WTC11 (cell line): ENCODE measurements around the gene RNASET2. TPM values are rescaled to one million over a fixed set of nuclear protein-coding genes. Genes with fewer than 3 reads are reported as not detected.

Experiments
- ATAC-seq: fragments of 200-7000 bp; cut with Tn5 transposase; 2 replicates; pipeline ENCODE4 v1.10.0; 2021; ENCODE audit warnings: mild to moderate bottlenecking, moderate library complexity
- CTCF ChIA-PET: fragments of 300-600 bp; sonication (Branson Sonifier 250); formaldehyde crosslinking; loops from one replicate; lab custom pipeline; 2021; ENCODE audit warnings: antibody characterized with exemption; lab: Charles Lee
- POLR2A ChIA-PET: fragments of 350-600 bp; sonication (Branson Sonifier 250); formaldehyde crosslinking; loops from one replicate; lab custom pipeline; 2021; ENCODE audit warnings: antibody characterized with exemption; lab: Charles Lee
- DNase-seq: peaks from one replicate; pipeline ENCODE4 v3.0.0; 2021; ENCODE audit warnings: low spot score
- H3K27ac Mint-ChIP-seq: 2 replicates; pipeline ENCODE4 v1.8.0; 2021; ENCODE audit warnings: mixed read lengths
- H3K27me3 Mint-ChIP-seq: 2 replicates; pipeline ENCODE4 v1.8.0; 2021; ENCODE audit warnings: low read depth, mild to moderate bottlenecking, moderate library complexity, mixed read lengths
- H3K36me3 Mint-ChIP-seq: 2 replicates; pipeline ENCODE4 v1.8.0; 2021; ENCODE audit warnings: mixed read lengths
- H3K4me1 Mint-ChIP-seq: 2 replicates; pipeline ENCODE4 v1.8.0; 2022; ENCODE audit warnings: mixed read lengths
- H3K4me3 Mint-ChIP-seq: 2 replicates; pipeline ENCODE4 v1.8.0; 2021; ENCODE audit warnings: mild to moderate bottlenecking, moderate library complexity, mixed read lengths
- H3K9me3 Mint-ChIP-seq: 2 replicates; pipeline ENCODE4 v1.8.0; 2021; ENCODE audit warnings: mixed read lengths
- ELF4 ChIP-seq: sonication (generic); formaldehyde crosslinking; IDR thresholded peaks from 2 replicates; pipeline ENCODE4 v1.8.1; 2022; ENCODE audit warnings: low read depth, mild to moderate bottlenecking, moderate library complexity, missing genetic modification reagents
- FOXJ3 ChIP-seq: sonication (generic); formaldehyde crosslinking; IDR thresholded peaks from 2 replicates; pipeline ENCODE4 v1.9.0; 2021; ENCODE audit warnings: missing genetic modification reagents, mild to moderate bottlenecking, borderline replicate concordance
- FOXK1 ChIP-seq: sonication (generic); formaldehyde crosslinking; IDR thresholded peaks from 2 replicates; pipeline ENCODE4 v1.8.0; 2022; ENCODE audit warnings: mild to moderate bottlenecking, moderate library complexity, missing genetic modification reagents
- FOXP1 ChIP-seq: sonication (generic); formaldehyde crosslinking; IDR thresholded peaks from 2 replicates; pipeline ENCODE4 v1.8.0; 2022; ENCODE audit warnings: missing genetic modification reagents, mild to moderate bottlenecking, moderate library complexity, borderline replicate concordance
- GRHL2 ChIP-seq: fragments of 250-450 bp; sonication (Bioruptor Pico); IDR thresholded peaks from 2 replicates; pipeline ENCODE4 v1.8.0; 2022; ENCODE audit warnings: mild to moderate bottlenecking, moderate library complexity; ENCODE audit not compliant: insufficient replicate concordance, severe bottlenecking
- HMGA2 ChIP-seq: fragments of 250-450 bp; sonication (Bioruptor Pico); IDR thresholded peaks from 2 replicates; pipeline ENCODE4 v1.4.0; 2021; ENCODE audit warnings: mild to moderate bottlenecking, moderate library complexity
- JUN ChIP-seq: sonication (generic); formaldehyde crosslinking; IDR thresholded peaks from 2 replicates; pipeline ENCODE4 v1.8.0; 2023; ENCODE audit warnings: mild to moderate bottlenecking, missing genetic modification reagents
- KAT7 ChIP-seq: sonication (generic); formaldehyde crosslinking; IDR thresholded peaks from 2 replicates; pipeline ENCODE4 v1.8.1; 2023; ENCODE audit warnings: missing genetic modification reagents, mild to moderate bottlenecking, borderline replicate concordance
- NFATC4 ChIP-seq: fragments of 250-450 bp; sonication (Bioruptor Pico); IDR thresholded peaks from 2 replicates; pipeline ENCODE4 v1.9.0; 2021; ENCODE audit warnings: mild to moderate bottlenecking
- PRRX2 ChIP-seq: fragments of 250-450 bp; sonication (Bioruptor Pico); IDR thresholded peaks from 2 replicates; pipeline ENCODE4 v1.8.0; 2021; ENCODE audit warnings: mild to moderate bottlenecking
- TCF7 ChIP-seq: sonication (generic); formaldehyde crosslinking; IDR thresholded peaks from 2 replicates; pipeline ENCODE4 v1.8.0; 2022; ENCODE audit warnings: mild to moderate bottlenecking, low read depth, missing genetic modification reagents, moderate library complexity
- TEAD1 ChIP-seq: sonication (generic); formaldehyde crosslinking; IDR thresholded peaks from 2 replicates; pipeline ENCODE4 v1.8.0; 2022; ENCODE audit warnings: mild to moderate bottlenecking, missing genetic modification reagents
- ZNF416 ChIP-seq: fragments of 250-450 bp; sonication (Bioruptor Pico); IDR thresholded peaks from 2 replicates; pipeline ENCODE4 v1.9.0; 2021; ENCODE audit warnings: mild to moderate bottlenecking, inconsistent platforms
- total RNA-seq: library from RNA; stranded (reverse); gene quantifications from 3 replicates; pipeline ENCODE4 v1.2.3, GENCODE V29; 2021
- TF ChIP-seq, protein P1 (sequence below): sonication (generic); formaldehyde crosslinking; IDR thresholded peaks from 2 replicates; pipeline ENCODE4 v1.8.0; 2022; ENCODE audit warnings: missing genetic modification reagents
- TF ChIP-seq, protein P2 (sequence below): sonication (generic); formaldehyde crosslinking; IDR thresholded peaks from 2 replicates; pipeline ENCODE4 v1.8.0; 2023; ENCODE audit warnings: mild to moderate bottlenecking, missing genetic modification reagents
- TF ChIP-seq, protein P3 (sequence below): fragments of 250-450 bp; sonication (Bioruptor Pico); IDR thresholded peaks from 2 replicates; pipeline ENCODE4 v1.9.0; 2021; ENCODE audit warnings: mild to moderate bottlenecking, borderline replicate concordance
- TF ChIP-seq, protein P4 (sequence below): sonication (generic); formaldehyde crosslinking; IDR thresholded peaks from 2 replicates; pipeline ENCODE4 v1.8.0; 2022; ENCODE audit warnings: mild to moderate bottlenecking, missing genetic modification reagents
- TF ChIP-seq, protein P5 (sequence below): sonication (generic); formaldehyde crosslinking; IDR thresholded peaks from 2 replicates; pipeline ENCODE4 v1.8.1; 2022; ENCODE audit warnings: mild to moderate bottlenecking, moderate library complexity, missing genetic modification reagents
- TF ChIP-seq, protein P6 (sequence below): sonication (generic); formaldehyde crosslinking; IDR thresholded peaks from 2 replicates; pipeline ENCODE4 v1.8.1; 2023; ENCODE audit warnings: mild to moderate bottlenecking, moderate library complexity, missing genetic modification reagents

RNASET2 gene
- total RNA-seq, 1 experiment from 2014 or later: 35.6 TPM

DNA sequence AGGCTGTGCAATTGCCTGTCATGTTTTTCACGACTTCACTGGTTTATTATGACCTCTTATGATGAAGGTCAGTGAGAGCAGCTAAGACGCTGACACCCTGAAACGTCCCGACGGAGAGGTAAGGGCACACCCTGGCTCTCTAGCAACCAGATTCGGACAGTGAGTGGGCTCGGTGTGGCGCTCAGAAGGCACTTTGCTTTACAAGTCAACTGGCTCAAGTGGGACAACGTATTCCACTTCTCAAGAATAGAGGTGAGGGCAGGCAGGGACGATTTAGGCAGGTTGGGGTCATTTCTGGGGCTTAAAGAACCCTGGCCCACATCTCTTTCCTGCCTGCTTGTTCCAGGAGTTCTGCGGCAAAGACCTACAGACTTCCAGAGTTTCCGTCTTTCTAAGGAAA is 18.2 kb downstream of the RNASET2 start:
- CTCF ChIA-PET: interaction anchor here (0.6 to 1.7 kb wide), 4 partner anchors 33 to 204 kb away, joined by 3 read pairs; no protein-coding TSS in a partner anchor
- no peak for TF ChIP-seq FOXJ3 (CRISPR knock-in tag)
- TF ChIP-seq, protein P1, sequence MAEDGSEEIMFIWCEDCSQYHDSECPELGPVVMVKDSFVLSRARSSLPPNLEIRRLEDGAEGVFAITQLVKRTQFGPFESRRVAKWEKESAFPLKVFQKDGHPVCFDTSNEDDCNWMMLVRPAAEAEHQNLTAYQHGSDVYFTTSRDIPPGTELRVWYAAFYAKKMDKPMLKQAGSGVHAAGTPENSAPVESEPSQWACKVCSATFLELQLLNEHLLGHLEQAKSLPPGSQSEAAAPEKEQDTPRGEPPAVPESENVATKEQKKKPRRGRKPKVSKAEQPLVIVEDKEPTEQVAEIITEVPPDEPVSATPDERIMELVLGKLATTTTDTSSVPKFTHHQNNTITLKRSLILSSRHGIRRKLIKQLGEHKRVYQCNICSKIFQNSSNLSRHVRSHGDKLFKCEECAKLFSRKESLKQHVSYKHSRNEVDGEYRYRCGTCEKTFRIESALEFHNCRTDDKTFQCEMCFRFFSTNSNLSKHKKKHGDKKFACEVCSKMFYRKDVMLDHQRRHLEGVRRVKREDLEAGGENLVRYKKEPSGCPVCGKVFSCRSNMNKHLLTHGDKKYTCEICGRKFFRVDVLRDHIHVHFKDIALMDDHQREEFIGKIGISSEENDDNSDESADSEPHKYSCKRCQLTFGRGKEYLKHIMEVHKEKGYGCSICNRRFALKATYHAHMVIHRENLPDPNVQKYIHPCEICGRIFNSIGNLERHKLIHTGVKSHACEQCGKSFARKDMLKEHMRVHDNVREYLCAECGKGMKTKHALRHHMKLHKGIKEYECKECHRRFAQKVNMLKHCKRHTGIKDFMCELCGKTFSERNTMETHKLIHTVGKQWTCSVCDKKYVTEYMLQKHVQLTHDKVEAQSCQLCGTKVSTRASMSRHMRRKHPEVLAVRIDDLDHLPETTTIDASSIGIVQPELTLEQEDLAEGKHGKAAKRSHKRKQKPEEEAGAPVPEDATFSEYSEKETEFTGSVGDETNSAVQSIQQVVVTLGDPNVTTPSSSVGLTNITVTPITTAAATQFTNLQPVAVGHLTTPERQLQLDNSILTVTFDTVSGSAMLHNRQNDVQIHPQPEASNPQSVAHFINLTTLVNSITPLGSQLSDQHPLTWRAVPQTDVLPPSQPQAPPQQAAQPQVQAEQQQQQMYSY (CRISPR knock-in tag): no peak
- TF ChIP-seq GRHL2 (CRISPR knock-in tag): no peak
- no peak for TF ChIP-seq PRRX2 (CRISPR knock-in tag)
- no peak for TF ChIP-seq FOXK1
- TF ChIP-seq ZNF416: no peak
- no peak for TF ChIP-seq FOXP1
- TF ChIP-seq TCF7 (CRISPR knock-in tag): no peak
- no peak for TF ChIP-seq HMGA2
- no peak for TF ChIP-seq KAT7 (CRISPR knock-in tag)
- TF ChIP-seq NFATC4 (CRISPR knock-in tag): no peak
- TF ChIP-seq, protein P2, sequence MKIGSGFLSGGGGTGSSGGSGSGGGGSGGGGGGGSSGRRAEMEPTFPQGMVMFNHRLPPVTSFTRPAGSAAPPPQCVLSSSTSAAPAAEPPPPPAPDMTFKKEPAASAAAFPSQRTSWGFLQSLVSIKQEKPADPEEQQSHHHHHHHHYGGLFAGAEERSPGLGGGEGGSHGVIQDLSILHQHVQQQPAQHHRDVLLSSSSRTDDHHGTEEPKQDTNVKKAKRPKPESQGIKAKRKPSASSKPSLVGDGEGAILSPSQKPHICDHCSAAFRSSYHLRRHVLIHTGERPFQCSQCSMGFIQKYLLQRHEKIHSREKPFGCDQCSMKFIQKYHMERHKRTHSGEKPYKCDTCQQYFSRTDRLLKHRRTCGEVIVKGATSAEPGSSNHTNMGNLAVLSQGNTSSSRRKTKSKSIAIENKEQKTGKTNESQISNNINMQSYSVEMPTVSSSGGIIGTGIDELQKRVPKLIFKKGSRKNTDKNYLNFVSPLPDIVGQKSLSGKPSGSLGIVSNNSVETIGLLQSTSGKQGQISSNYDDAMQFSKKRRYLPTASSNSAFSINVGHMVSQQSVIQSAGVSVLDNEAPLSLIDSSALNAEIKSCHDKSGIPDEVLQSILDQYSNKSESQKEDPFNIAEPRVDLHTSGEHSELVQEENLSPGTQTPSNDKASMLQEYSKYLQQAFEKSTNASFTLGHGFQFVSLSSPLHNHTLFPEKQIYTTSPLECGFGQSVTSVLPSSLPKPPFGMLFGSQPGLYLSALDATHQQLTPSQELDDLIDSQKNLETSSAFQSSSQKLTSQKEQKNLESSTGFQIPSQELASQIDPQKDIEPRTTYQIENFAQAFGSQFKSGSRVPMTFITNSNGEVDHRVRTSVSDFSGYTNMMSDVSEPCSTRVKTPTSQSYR: no peak
- no peak for TF ChIP-seq TEAD1 (CRISPR knock-in tag)
- TF ChIP-seq, protein P3, sequence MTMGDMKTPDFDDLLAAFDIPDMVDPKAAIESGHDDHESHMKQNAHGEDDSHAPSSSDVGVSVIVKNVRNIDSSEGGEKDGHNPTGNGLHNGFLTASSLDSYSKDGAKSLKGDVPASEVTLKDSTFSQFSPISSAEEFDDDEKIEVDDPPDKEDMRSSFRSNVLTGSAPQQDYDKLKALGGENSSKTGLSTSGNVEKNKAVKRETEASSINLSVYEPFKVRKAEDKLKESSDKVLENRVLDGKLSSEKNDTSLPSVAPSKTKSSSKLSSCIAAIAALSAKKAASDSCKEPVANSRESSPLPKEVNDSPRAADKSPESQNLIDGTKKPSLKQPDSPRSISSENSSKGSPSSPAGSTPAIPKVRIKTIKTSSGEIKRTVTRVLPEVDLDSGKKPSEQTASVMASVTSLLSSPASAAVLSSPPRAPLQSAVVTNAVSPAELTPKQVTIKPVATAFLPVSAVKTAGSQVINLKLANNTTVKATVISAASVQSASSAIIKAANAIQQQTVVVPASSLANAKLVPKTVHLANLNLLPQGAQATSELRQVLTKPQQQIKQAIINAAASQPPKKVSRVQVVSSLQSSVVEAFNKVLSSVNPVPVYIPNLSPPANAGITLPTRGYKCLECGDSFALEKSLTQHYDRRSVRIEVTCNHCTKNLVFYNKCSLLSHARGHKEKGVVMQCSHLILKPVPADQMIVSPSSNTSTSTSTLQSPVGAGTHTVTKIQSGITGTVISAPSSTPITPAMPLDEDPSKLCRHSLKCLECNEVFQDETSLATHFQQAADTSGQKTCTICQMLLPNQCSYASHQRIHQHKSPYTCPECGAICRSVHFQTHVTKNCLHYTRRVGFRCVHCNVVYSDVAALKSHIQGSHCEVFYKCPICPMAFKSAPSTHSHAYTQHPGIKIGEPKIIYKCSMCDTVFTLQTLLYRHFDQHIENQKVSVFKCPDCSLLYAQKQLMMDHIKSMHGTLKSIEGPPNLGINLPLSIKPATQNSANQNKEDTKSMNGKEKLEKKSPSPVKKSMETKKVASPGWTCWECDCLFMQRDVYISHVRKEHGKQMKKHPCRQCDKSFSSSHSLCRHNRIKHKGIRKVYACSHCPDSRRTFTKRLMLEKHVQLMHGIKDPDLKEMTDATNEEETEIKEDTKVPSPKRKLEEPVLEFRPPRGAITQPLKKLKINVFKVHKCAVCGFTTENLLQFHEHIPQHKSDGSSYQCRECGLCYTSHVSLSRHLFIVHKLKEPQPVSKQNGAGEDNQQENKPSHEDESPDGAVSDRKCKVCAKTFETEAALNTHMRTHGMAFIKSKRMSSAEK (CRISPR knock-in tag): no peak
- TF ChIP-seq, protein P4, sequence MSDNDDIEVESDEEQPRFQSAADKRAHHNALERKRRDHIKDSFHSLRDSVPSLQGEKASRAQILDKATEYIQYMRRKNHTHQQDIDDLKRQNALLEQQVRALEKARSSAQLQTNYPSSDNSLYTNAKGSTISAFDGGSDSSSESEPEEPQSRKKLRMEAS (CRISPR knock-in tag): no peak
- TF ChIP-seq JUN: no peak
- no peak for TF ChIP-seq ELF4
- TF ChIP-seq, protein P5, sequence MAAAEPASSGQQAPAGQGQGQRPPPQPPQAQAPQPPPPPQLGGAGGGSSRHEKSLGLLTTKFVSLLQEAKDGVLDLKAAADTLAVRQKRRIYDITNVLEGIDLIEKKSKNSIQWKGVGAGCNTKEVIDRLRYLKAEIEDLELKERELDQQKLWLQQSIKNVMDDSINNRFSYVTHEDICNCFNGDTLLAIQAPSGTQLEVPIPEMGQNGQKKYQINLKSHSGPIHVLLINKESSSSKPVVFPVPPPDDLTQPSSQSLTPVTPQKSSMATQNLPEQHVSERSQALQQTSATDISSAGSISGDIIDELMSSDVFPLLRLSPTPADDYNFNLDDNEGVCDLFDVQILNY (CRISPR knock-in tag): no peak
- TF ChIP-seq, protein P6, sequence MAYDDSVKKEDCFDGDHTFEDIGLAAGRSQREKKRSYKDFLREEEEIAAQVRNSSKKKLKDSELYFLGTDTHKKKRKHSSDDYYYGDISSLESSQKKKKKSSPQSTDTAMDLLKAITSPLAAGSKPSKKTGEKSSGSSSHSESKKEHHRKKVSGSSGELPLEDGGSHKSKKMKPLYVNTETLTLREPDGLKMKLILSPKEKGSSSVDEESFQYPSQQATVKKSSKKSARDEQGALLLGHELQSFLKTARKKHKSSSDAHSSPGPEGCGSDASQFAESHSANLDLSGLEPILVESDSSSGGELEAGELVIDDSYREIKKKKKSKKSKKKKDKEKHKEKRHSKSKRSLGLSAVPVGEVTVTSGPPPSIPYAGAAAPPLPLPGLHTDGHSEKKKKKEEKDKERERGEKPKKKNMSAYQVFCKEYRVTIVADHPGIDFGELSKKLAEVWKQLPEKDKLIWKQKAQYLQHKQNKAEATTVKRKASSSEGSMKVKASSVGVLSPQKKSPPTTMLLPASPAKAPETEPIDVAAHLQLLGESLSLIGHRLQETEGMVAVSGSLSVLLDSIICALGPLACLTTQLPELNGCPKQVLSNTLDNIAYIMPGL: no peak
- TF ChIP-seq, all 79 proteins: peak for 0
- H3K36me3 Mint-ChIP-seq: peaks cover 18% of the 10 kb centered on the region

More for the DNA sequence above, 18.2 kb downstream of the RNASET2 start:
- POLR2A ChIA-PET: no interaction called here
- Mint-ChIP-seq H3K4me1 (peaks cover 9% of the 10 kb centered on the region), H3K27ac (peak overlapping the region; percentile 36; the same call in 1 of the 2 replicates), H3K27me3 (no peaks in the 10 kb centered on the region), H3K4me3 (no peak overlapping the region), H3K9me3 (no peaks in the 10 kb centered on the region)
- no peak for ATAC-seq
- no peak for DNase-seq
